HepG2 (cell line): ENCODE data around the gene SLC13A3. TPM values are rescaled to one million over a fixed set of nuclear protein-coding genes. Genes with fewer than 3 reads are reported as not detected.

Experiments
- AHR ChIP-seq: IDR thresholded peaks from 2 replicates; pipeline ENCODE4 v1.6.1; 2018; ENCODE audit warnings: missing genetic modification reagents, missing compliant biosample characterization
- CHD2 ChIP-seq: IDR thresholded peaks from 2 replicates; pipeline ENCODE4 v1.6.1; 2011; ENCODE audit warnings: low read depth, low read length, improper control_type of control experiment
- FOXO4 ChIP-seq: sonication (generic); formaldehyde crosslinking; conservative IDR thresholded peaks from 2 replicates; pipeline ENCODE4 v1.8.1; 2023; ENCODE audit warnings: missing genetic modification reagents
- POGZ ChIP-seq: sonication (generic); formaldehyde crosslinking; IDR thresholded peaks from 2 replicates; pipeline ENCODE4 v1.4.0; 2020; ENCODE audit warnings: mild to moderate bottlenecking, missing genetic modification reagents
- TAF1 ChIP-seq: sonication (generic); formaldehyde crosslinking; IDR thresholded peaks from 2 replicates; pipeline ENCODE4 v1.4.0; 2020; ENCODE audit warnings: missing genetic modification reagents
- TARDBP ChIP-seq: sonication (generic); formaldehyde crosslinking; IDR thresholded peaks from 2 replicates; pipeline ENCODE4 v1.8.0; 2022; ENCODE audit warnings: mild to moderate bottlenecking, missing genetic modification reagents
- ZNF143 ChIP-seq: sonication (generic); formaldehyde crosslinking; IDR thresholded peaks from 2 replicates; pipeline ENCODE4 v1.4.0; 2020; ENCODE audit warnings: missing genetic modification reagents
- ZNF234 ChIP-seq: sonication (generic); formaldehyde crosslinking; conservative IDR thresholded peaks from 2 replicates; pipeline ENCODE4 v1.5.1; 2020; ENCODE audit warnings: mild to moderate bottlenecking, missing genetic modification reagents
- ZNF407 ChIP-seq: sonication (generic); formaldehyde crosslinking; IDR thresholded peaks from one replicate; pipeline ENCODE4 v1.5.1; 2020; ENCODE audit warnings: mild to moderate bottlenecking, missing genetic modification reagents; ENCODE audit errors: not compliant biosample characterization
- ZNF572 ChIP-seq: sonication (generic); formaldehyde crosslinking; IDR thresholded peaks from 2 replicates; pipeline ENCODE4 v1.5.1; 2020; ENCODE audit warnings: mild to moderate bottlenecking, missing genetic modification reagents
- ZNF687 ChIP-seq: sonication (generic); formaldehyde crosslinking; IDR thresholded peaks from 2 replicates; pipeline ENCODE4 v1.5.1; 2020; ENCODE audit warnings: mild to moderate bottlenecking, missing genetic modification reagents, moderate library complexity
- ZNF776 ChIP-seq: sonication (generic); formaldehyde crosslinking; IDR thresholded peaks from 2 replicates; pipeline ENCODE4 v1.4.0; 2020; ENCODE audit warnings: mild to moderate bottlenecking, missing genetic modification reagents
- ZNF784 ChIP-seq: sonication (generic); formaldehyde crosslinking; IDR thresholded peaks from 2 replicates; pipeline ENCODE4 v1.5.1; 2020; ENCODE audit warnings: missing genetic modification reagents, mild to moderate bottlenecking, borderline replicate concordance
- polyA plus RNA-seq, 8 experiments: library from polyadenylated mRNA; depleted of rRNA in 3 of 8; stranded (reverse) in 7 of 8; unstranded in 1 of 8; fragments of >200 nt; fragmentation: Illumina TruSeq in 4 of 8; extraction: Trizol in 4 of 8; gene quantifications; 2 replicates each; pipeline versions ENCODE4 v1.2.1 to v1.2.3, GENCODE V29; 2011 to 2016; ENCODE audit warnings: low read depth in 4 of 8, missing spikeins in 1 of 8, mixed read lengths in 1 of 8; ENCODE audit not compliant: insufficient read depth in 1 of 8
- total RNA-seq, 5 experiments: library from RNA; depleted of rRNA; stranded (reverse); fragments of >200 nt; fragmentation: Illumina TruSeq; extraction: Trizol; gene quantifications; 2 replicates each; pipeline ENCODE4 v1.2.3, GENCODE V29; 2016; ENCODE audit warnings: low read depth in 1 of 5

The SLC13A3 gene
- total and polyA plus RNA-seq, 2 of the 13 experiments (the other 11 are each of a cell fraction or from before 2014, with no cell fraction given): 66.5 to 76.0 TPM

GRCh38 chr20:46512943-46513844 is 138.1 kb downstream of the SLC13A3 start, which contains the start of gene ZNF334 (continued):
- peak; percentile 48 for TF ChIP-seq ZNF407 (CRISPR knock-in tag)
- peak; percentile 18; the same call in 1 of the 2 replicates for TF ChIP-seq POGZ
- TF ChIP-seq ZNF572 (CRISPR knock-in tag): peak; percentile 89
- TF ChIP-seq FOXO4: 0 out of 2 replicates have a peak, but pooled peaks have one; percentile 56
- peak; percentile 69 for TF ChIP-seq TAF1 (CRISPR knock-in tag)
- TF ChIP-seq TARDBP (CRISPR knock-in tag): no peak; the same call in 1 of the 2 replicates
- 0 out of 2 replicates have a peak, but pooled peaks have one; percentile 57 for TF ChIP-seq ZNF234
- no peak for TF ChIP-seq ZNF776 (CRISPR knock-in tag)
- 0 out of 2 replicates have a peak, but pooled peaks have one; percentile 34 for TF ChIP-seq ZNF784
- peak; percentile 69 for TF ChIP-seq CHD2
- TF ChIP-seq AHR: peak; percentile 63; the same call in 1 of the 2 replicates
- TF ChIP-seq ZNF687 (CRISPR knock-in tag): peak; percentile 84
- TF ChIP-seq ZNF143 (CRISPR knock-in tag): peak; percentile 81
